Measurements from ENCODE around the gene FN1. TPM values are rescaled to one million over a fixed set of nuclear protein-coding genes. Genes with fewer than 3 reads are reported as not detected.

FN1 gene
- total and polyA plus RNA-seq, 2 of the 8 experiments (the other 6 are each of a cell fraction or from before 2014, with no cell fraction given): 42.9 to 109 TPM

DNA sequence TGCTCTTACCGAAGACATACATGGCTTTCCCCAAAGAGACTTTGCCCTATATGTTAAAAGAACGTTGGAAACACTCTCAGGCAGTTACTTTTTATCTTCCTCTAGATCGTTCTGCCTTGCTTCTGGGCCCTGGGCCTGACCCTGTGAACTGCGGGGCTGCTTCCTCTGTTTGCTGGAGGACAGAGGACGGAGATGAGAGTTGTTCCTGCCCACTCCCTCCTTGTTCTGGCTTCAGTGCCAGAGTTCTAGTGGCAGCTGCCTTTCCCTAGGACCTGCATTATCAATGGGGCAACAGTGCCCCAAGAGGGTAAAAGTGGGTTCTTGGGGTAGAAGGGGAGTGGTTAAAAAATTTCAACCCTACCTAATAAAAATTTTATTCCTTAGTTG lies 6.5 kb upstream of the FN1 start:
- H3K79me2 ChIP-seq (ENCODE audit: control insufficient read depth in 1 of 2, insufficient read depth in 2 of 2, low read length in 2 of 2): no peaks in the 10 kb centered on the region
- H4K91ac ChIP-seq (replicated peaks; ENCODE audit: insufficient read length, low read length): no peak overlapping the region
- H3K27me3 ChIP-seq (replicated peaks in 1 of 4; ENCODE audit: control insufficient read depth in 3 of 4, extremely low read depth in 1 of 4, insufficient read depth in 3 of 4, low read length in 3 of 4): no peaks in the 10 kb centered on the region
- H3K4me1 ChIP-seq (replicated peaks in 1 of 4; ENCODE audit: control insufficient read depth in 3 of 4, insufficient read depth in 4 of 4, low read length in 3 of 4): no peaks in the 10 kb centered on the region
- H3K4me3 ChIP-seq (ENCODE audit: extremely low read depth in 1 of 4, insufficient read depth in 2 of 4, low read depth in 3 of 4, low read length in 4 of 4): no peak overlapping the region
- no peaks in the 10 kb centered on the region for H4K20me1 ChIP-seq (replicated peaks in 1 of 2; ENCODE audit: control insufficient read depth in 1 of 2, insufficient read depth in 2 of 2, low read length in 2 of 2)
- H3K27ac ChIP-seq (ENCODE audit: low read depth, low read length): no peak overlapping the region
- no peak overlapping the region for H3K4ac ChIP-seq (replicated peaks; ENCODE audit: insufficient read length, low read depth, low read length)
- FAIRE-seq (no peak), DNase-seq (ENCODE audit: low read depth in 1 of 2, low spot score in 2 of 2) (no peak)
- H3K4me2 ChIP-seq (ENCODE audit: insufficient read depth in 1 of 2, low read depth in 2 of 2, low read length in 2 of 2): no peak overlapping the region
- H4K8ac ChIP-seq (ENCODE audit: extremely low read depth, insufficient read depth, low read length): no peak overlapping the region
- no peak overlapping the region for H2BK20ac ChIP-seq (ENCODE audit: low read length)
- no peak overlapping the region for H2BK15ac ChIP-seq (ENCODE audit: low read length)
- no peak overlapping the region for H2BK12ac ChIP-seq (ENCODE audit: low read depth, low read length)
- H3K36me3 ChIP-seq (ENCODE audit: control insufficient read depth in 2 of 4, insufficient read depth in 4 of 4, low read length in 3 of 4): no peaks in the 10 kb centered on the region
- H3K9me3 ChIP-seq (ENCODE audit: insufficient read depth in 2 of 2, low read depth in 1 of 2, low read length in 1 of 2): no peaks in the 10 kb centered on the region
- H3K9ac ChIP-seq (replicated peaks in 1 of 4; ENCODE audit: extremely low read depth in 1 of 4, low read depth in 3 of 4, low read length in 3 of 4): no peak overlapping the region
- ChIA-PET POLR2A (ENCODE audit: partially characterized antibody) (no interaction called here), CTCF (ENCODE audit: partially characterized antibody) (interaction anchor here (0.6 to 1.7 kb wide), 4 partner anchors 12 to 1106 kb away, joined by 3 read pairs; no protein-coding TSS in a partner anchor)
- peak in 1 of 2 experiments; percentile 36; a peak in 3 of 4 replicates for TF ChIP-seq RAD21 (IDR thresholded peaks at IDR 0.05 in 1 of 2, conservative IDR thresholded peaks at IDR 0.05 in 1 of 2; ENCODE audit: low read depth in 2 of 2, low read length in 2 of 2)
- TF ChIP-seq, protein P1, sequence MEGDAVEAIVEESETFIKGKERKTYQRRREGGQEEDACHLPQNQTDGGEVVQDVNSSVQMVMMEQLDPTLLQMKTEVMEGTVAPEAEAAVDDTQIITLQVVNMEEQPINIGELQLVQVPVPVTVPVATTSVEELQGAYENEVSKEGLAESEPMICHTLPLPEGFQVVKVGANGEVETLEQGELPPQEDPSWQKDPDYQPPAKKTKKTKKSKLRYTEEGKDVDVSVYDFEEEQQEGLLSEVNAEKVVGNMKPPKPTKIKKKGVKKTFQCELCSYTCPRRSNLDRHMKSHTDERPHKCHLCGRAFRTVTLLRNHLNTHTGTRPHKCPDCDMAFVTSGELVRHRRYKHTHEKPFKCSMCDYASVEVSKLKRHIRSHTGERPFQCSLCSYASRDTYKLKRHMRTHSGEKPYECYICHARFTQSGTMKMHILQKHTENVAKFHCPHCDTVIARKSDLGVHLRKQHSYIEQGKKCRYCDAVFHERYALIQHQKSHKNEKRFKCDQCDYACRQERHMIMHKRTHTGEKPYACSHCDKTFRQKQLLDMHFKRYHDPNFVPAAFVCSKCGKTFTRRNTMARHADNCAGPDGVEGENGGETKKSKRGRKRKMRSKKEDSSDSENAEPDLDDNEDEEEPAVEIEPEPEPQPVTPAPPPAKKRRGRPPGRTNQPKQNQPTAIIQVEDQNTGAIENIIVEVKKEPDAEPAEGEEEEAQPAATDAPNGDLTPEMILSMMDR (IDR thresholded peaks at IDR 0.05; ENCODE audit: control extremely low read depth in 1 of 3, insufficient read depth in 1 of 3, low read depth in 1 of 3, low read length in 3 of 3): peak in 1 of 3 experiments; percentile 19; a peak in 1 of 4 replicates
- TF ChIP-seq, protein P2, sequence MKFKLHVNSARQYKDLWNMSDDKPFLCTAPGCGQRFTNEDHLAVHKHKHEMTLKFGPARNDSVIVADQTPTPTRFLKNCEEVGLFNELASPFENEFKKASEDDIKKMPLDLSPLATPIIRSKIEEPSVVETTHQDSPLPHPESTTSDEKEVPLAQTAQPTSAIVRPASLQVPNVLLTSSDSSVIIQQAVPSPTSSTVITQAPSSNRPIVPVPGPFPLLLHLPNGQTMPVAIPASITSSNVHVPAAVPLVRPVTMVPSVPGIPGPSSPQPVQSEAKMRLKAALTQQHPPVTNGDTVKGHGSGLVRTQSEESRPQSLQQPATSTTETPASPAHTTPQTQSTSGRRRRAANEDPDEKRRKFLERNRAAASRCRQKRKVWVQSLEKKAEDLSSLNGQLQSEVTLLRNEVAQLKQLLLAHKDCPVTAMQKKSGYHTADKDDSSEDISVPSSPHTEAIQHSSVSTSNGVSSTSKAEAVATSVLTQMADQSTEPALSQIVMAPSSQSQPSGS (IDR thresholded peaks at IDR 0.05; ENCODE audit: low read length): no peak
- no peaks in the 10 kb centered on the region for H3K23me2 ChIP-seq (ENCODE audit: low read depth, low read length)
- H2AFZ ChIP-seq (ENCODE audit: low read length): 0 out of 2 replicates have a peak overlapping the region, but pooled peaks have one; percentile 29
- WGBS, 2 experiments (ENCODE audit: extremely low coverage in 1 of 2, insufficient coverage in 1 of 2, insufficient read length in 1 of 2, insufficient replicate concordance in 2 of 2, low coverage in 1 of 2, low lambda C conversion rate in 2 of 2, missing lambda C conversion rate in 1 of 2): 81% methylated on average over 5 of the region's 5 CpGs; no CpG with 5 or more reads in 1 of the 2 experiments
- H3K56ac ChIP-seq (replicated peaks; ENCODE audit: insufficient read length, low read depth, low read length): no peak overlapping the region
- no peak overlapping the region for H4K5ac ChIP-seq (ENCODE audit: insufficient read length, low read depth, low read length)
- H3K79me1 ChIP-seq (ENCODE audit: low read depth, low read length): no peaks in the 10 kb centered on the region
- no peak overlapping the region for H2BK5ac ChIP-seq (ENCODE audit: low read depth, low read length)
- no peak overlapping the region for H2BK120ac ChIP-seq (replicated peaks; ENCODE audit: low read depth, low read length)
- no peak overlapping the region for H3K23ac ChIP-seq (ENCODE audit: insufficient read length)
- H2AK5ac ChIP-seq (ENCODE audit: low read depth, low read length): no peak overlapping the region
- H3K18ac ChIP-seq (ENCODE audit: extremely low read depth, low read length): no peak overlapping the region
- H3K14ac ChIP-seq (ENCODE audit: insufficient read length): no peak overlapping the region
